22Rv1 (cell line): ENCODE results near the gene NRDE2.

ENCODE experiments used
- ZFX ChIP-seq: fragments of 450-650 bp; IDR thresholded peaks from 2 replicates; pipeline ENCODE4 v1.6.1; 2017; ENCODE audit warnings: antibody characterized with exemption, borderline replicate concordance
- TF ChIP-seq, protein P1 (sequence below): fragments of 450-650 bp; IDR thresholded peaks from 2 replicates; pipeline ENCODE4 v1.5.1; 2017; ENCODE audit warnings: mild to moderate bottlenecking

DNA sequence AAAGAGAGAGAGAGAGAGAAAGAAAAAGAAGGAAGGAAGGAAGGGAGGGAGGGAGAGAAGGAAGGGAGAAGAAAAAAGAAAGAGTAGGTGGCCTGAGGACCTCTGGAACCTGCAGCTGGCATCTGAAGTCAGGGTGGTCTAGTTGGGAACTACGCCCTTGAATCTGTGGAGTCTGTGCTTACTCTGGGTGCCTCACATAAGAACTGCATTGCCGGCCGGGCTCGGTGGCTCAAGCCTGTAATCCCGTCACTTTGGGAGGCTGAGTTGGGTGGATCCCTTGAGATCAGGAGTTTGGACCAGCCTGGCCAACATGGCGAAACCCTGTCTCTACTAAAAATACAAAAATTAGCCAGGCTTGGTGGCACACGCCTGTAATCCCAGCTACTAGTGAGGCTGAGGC is 10.0 kb upstream of the NRDE2 start:
- TF ChIP-seq, protein P1, sequence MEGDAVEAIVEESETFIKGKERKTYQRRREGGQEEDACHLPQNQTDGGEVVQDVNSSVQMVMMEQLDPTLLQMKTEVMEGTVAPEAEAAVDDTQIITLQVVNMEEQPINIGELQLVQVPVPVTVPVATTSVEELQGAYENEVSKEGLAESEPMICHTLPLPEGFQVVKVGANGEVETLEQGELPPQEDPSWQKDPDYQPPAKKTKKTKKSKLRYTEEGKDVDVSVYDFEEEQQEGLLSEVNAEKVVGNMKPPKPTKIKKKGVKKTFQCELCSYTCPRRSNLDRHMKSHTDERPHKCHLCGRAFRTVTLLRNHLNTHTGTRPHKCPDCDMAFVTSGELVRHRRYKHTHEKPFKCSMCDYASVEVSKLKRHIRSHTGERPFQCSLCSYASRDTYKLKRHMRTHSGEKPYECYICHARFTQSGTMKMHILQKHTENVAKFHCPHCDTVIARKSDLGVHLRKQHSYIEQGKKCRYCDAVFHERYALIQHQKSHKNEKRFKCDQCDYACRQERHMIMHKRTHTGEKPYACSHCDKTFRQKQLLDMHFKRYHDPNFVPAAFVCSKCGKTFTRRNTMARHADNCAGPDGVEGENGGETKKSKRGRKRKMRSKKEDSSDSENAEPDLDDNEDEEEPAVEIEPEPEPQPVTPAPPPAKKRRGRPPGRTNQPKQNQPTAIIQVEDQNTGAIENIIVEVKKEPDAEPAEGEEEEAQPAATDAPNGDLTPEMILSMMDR, result no peak
- no peak for TF ChIP-seq ZFX
